ENCODE data around the gene ATF7.

DNA sequence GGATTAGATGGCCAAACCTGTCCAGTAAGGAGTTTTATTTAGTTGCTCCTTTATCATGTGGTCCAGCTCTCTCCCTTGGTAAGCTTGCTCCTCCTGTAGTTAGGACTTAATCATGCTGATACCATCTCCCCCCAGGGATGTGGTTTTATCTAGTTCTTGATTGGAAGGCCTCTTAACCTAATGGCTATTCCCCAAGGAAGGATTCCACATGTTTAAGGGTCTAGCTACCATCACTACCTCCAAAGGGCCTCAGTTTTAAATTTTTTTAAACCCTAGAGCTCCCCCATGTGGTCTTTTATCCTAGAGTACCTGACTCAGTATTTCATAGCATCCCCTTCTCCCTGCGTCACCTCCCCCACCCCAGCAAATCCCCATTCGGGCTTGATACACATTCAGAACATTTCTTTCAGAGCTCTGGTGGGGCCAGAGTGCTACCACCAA is 149.4 kb downstream of the ATF7 start:
- TF ChIP-seq GATA2 (IDR thresholded peaks at IDR 0.05; ENCODE audit: low read depth, low read length) = no peak
- no peak for TF ChIP-seq GATA3 (IDR thresholded peaks at IDR 0.05; ENCODE audit: low read depth, low read length)

Measured in SH-SY5Y (cell line).